ENCODE results near the gene ZNF280B.

DNA sequence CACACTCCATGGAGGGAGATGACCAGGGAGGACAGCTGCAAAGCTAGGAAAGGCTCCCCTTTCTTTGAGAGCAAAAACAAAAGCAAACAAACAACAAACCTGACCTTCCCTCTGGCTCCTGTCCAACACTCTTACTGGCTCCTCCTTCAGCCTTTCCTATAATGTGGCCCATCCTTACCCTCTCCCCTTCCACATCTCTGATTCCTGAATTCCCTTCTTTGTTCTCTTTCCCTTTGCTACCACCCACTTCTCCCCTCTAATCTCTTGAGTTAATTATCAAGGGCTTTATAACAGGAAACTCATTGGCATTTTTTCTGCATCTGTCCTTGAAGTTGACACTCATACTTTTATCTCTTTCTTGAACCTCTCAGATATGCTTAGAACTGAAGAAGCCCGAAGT is 56.3 kb downstream of the ZNF280B start:
- TF ChIP-seq POLR2AphosphoS5 (IDR thresholded peaks at IDR 0.05; ENCODE audit: low read depth, low read length), result no peak
- TF ChIP-seq, protein P1, sequence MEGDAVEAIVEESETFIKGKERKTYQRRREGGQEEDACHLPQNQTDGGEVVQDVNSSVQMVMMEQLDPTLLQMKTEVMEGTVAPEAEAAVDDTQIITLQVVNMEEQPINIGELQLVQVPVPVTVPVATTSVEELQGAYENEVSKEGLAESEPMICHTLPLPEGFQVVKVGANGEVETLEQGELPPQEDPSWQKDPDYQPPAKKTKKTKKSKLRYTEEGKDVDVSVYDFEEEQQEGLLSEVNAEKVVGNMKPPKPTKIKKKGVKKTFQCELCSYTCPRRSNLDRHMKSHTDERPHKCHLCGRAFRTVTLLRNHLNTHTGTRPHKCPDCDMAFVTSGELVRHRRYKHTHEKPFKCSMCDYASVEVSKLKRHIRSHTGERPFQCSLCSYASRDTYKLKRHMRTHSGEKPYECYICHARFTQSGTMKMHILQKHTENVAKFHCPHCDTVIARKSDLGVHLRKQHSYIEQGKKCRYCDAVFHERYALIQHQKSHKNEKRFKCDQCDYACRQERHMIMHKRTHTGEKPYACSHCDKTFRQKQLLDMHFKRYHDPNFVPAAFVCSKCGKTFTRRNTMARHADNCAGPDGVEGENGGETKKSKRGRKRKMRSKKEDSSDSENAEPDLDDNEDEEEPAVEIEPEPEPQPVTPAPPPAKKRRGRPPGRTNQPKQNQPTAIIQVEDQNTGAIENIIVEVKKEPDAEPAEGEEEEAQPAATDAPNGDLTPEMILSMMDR (IDR thresholded peaks at IDR 0.05), result no peak
- TF ChIP-seq, protein P2, sequence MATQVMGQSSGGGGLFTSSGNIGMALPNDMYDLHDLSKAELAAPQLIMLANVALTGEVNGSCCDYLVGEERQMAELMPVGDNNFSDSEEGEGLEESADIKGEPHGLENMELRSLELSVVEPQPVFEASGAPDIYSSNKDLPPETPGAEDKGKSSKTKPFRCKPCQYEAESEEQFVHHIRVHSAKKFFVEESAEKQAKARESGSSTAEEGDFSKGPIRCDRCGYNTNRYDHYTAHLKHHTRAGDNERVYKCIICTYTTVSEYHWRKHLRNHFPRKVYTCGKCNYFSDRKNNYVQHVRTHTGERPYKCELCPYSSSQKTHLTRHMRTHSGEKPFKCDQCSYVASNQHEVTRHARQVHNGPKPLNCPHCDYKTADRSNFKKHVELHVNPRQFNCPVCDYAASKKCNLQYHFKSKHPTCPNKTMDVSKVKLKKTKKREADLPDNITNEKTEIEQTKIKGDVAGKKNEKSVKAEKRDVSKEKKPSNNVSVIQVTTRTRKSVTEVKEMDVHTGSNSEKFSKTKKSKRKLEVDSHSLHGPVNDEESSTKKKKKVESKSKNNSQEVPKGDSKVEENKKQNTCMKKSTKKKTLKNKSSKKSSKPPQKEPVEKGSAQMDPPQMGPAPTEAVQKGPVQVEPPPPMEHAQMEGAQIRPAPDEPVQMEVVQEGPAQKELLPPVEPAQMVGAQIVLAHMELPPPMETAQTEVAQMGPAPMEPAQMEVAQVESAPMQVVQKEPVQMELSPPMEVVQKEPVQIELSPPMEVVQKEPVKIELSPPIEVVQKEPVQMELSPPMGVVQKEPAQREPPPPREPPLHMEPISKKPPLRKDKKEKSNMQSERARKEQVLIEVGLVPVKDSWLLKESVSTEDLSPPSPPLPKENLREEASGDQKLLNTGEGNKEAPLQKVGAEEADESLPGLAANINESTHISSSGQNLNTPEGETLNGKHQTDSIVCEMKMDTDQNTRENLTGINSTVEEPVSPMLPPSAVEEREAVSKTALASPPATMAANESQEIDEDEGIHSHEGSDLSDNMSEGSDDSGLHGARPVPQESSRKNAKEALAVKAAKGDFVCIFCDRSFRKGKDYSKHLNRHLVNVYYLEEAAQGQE (IDR thresholded peaks at IDR 0.05; ENCODE audit: insufficient read depth in 1 of 2, low read depth in 2 of 2, low read length in 1 of 2), result no peak

Measured in Panc1 (cell line).